Measurements from ENCODE around the gene OXLD1.

The OXLD1 gene

GRCh38 chr17:81683584-81684441, 17.4 kb upstream of the OXLD1 start, which contains the start of the genes ARL16 and HGS (continued):
- no peak for TF ChIP-seq HIC1 (tag by site-specific recombination; IDR thresholded peaks at IDR 0.05)
- no peak for TF ChIP-seq ATF2 (tag by site-specific recombination; IDR thresholded peaks at IDR 0.05; ENCODE audit: low read depth)
- peak; percentile 96 for TF ChIP-seq GLIS2 (tag by site-specific recombination; IDR thresholded peaks at IDR 0.05)
- peak; percentile 78; the same call in 1 of the 2 replicates for TF ChIP-seq KLF9 (tag by site-specific recombination; IDR thresholded peaks at IDR 0.05; ENCODE audit: low read depth)
- TF ChIP-seq ZNF518A (tag by site-specific recombination; conservative IDR thresholded peaks at IDR 0.05; ENCODE audit: low read depth) = peak; percentile 33; the same call in 1 of the 2 replicates
- no peak for TF ChIP-seq ZNF670 (tag by site-specific recombination; IDR thresholded peaks at IDR 0.05; ENCODE audit: low read depth)
- no peak for TF ChIP-seq BCL6B (tag by site-specific recombination; IDR thresholded peaks at IDR 0.05)
- no peak for TF ChIP-seq ZSCAN4 (tag by site-specific recombination; IDR thresholded peaks at IDR 0.05)
- 0 out of 2 replicates have a peak, but pooled peaks have one; percentile 5 for TF ChIP-seq KLF7 (tag by site-specific recombination; IDR thresholded peaks at IDR 0.05; ENCODE audit: borderline replicate concordance)
- no peak for TF ChIP-seq ZNF223 (tag by site-specific recombination; IDR thresholded peaks at IDR 0.05)
- peak; percentile 99 for TF ChIP-seq ZBTB26 (tag by site-specific recombination; optimal IDR thresholded peaks at IDR 0.05)
- peak; percentile 47; the same call in 1 of the 2 replicates for TF ChIP-seq KLF1 (tag by site-specific recombination; IDR thresholded peaks at IDR 0.05)
- TF ChIP-seq ELK4 (IDR thresholded peaks at IDR 0.05; ENCODE audit: borderline replicate concordance, low read depth, low read length) = no peak; the same call in 1 of the 2 replicates
- peak; percentile 60 for TF ChIP-seq PBX3 (CRISPR knock-in tag; IDR thresholded peaks at IDR 0.05)
- peak; percentile 67; the same call in 1 of the 2 replicates for TF ChIP-seq BCL11B (tag by site-specific recombination; IDR thresholded peaks at IDR 0.05; ENCODE audit: low read depth)
- TF ChIP-seq ZNF133 (tag by site-specific recombination; IDR thresholded peaks at IDR 0.05) = no peak
- TF ChIP-seq ZNF692 (tag by site-specific recombination; IDR thresholded peaks at IDR 0.05) = 0 out of 2 replicates have a peak, but pooled peaks have one; percentile 16
- no peak for TF ChIP-seq ZNF19 (tag by site-specific recombination; IDR thresholded peaks at IDR 0.05; ENCODE audit: low read depth)
- no peak for TF ChIP-seq ZNF776 (tag by site-specific recombination; IDR thresholded peaks at IDR 0.05; ENCODE audit: borderline replicate concordance)
